HG02884 (cell line): Measurements from ENCODE around the gene PRKCB.
"Not testable (repeated sequence)": the region's sequence is repeated elsewhere in the genome, so short reads cannot be mapped to it uniquely, and the experiment has no call there.

Experiments
- ATAC-seq: cut with Tn5 transposase; IDR thresholded peaks from one replicate; pipeline ENCODE4 v1.9.1; 2021; ENCODE audit warnings: mild to moderate bottlenecking, moderate library complexity; ENCODE audit not compliant: unreplicated experiment

Gene PRKCB

GRCh38 chr16:24150282-24150681 lies 314.5 kb downstream of the PRKCB start:
- ATAC-seq, result no peak

GRCh38 chr16:24151482-24151939 lies 315.7 kb downstream of the PRKCB start:
- ATAC-seq, result no peak

GRCh38 chr16:24152048-24152447 lies 316.3 kb downstream of the PRKCB start:
- ATAC-seq, result not testable (repeated sequence)

- no peak for ATAC-seq
These were observed 317.0 kb downstream of the PRKCB start for GRCh38 chr16:24152826-24153225.

- ATAC-seq, result no peak
These were observed 321.0 kb downstream of the PRKCB start for GRCh38 chr16:24156777-24157176.

GRCh38 chr16:24163935-24164334 lies 328.2 kb downstream of the PRKCB start:
- ATAC-seq, result no peak

- ATAC-seq, result no peak
These were observed 328.6 kb downstream of the PRKCB start for GRCh38 chr16:24164416-24164815.

GRCh38 chr16:24165273-24165672 lies 329.5 kb downstream of the PRKCB start:
- no peak for ATAC-seq

GRCh38 chr16:24166661-24167528 lies 331.1 kb downstream of the PRKCB start:
- ATAC-seq, result no peak

GRCh38 chr16:24168856-24169255 lies 333.1 kb downstream of the PRKCB start:
- ATAC-seq, result no peak

- ATAC-seq, result no peak
These were observed 334.6 kb downstream of the PRKCB start for GRCh38 chr16:24170407-24170806.

- no peak for ATAC-seq
These were observed 338.7 kb downstream of the PRKCB start for GRCh38 chr16:24174504-24174903.

GRCh38 chr16:24174957-24175356 lies 339.2 kb downstream of the PRKCB start:
- ATAC-seq, result no peak

GRCh38 chr16:24178496-24178895 lies 342.7 kb downstream of the PRKCB start:
- no peak for ATAC-seq

GRCh38 chr16:24180451-24180850 lies 344.7 kb downstream of the PRKCB start:
- ATAC-seq, result no peak

GRCh38 chr16:24188021-24188542 lies 352.3 kb downstream of the PRKCB start:
- ATAC-seq, result no peak

- no peak for ATAC-seq
These were observed 353.1 kb downstream of the PRKCB start for GRCh38 chr16:24188751-24189318.

- ATAC-seq, result no peak
These were observed 354.2 kb downstream of the PRKCB start for GRCh38 chr16:24189941-24190340.

- no peak for ATAC-seq
These were observed 356.2 kb downstream of the PRKCB start for GRCh38 chr16:24191876-24192402.

- ATAC-seq, result no peak
These were observed 359.4 kb downstream of the PRKCB start for GRCh38 chr16:24195221-24195620.

GRCh38 chr16:24198807-24199533 lies 363.2 kb downstream of the PRKCB start:
- no peak for ATAC-seq
